Activated T-cell treated with anti-CD3 and anti-CD28 coated beads, Interleukin-2, amount 50 U/mL, for 4 hours (primary cell): Measurements from ENCODE around the gene NUTM2D. TPM values are rescaled to one million over a fixed set of nuclear protein-coding genes. Genes with fewer than 3 reads are reported as not detected.
A peak's percentile ranks its signal among the peaks of the same experiment; 100 is the strongest.
"Not testable (repeated sequence)": the region's sequence is repeated elsewhere in the genome, so short reads cannot be mapped to it uniquely, and the experiment has no call there.

ENCODE experiments used
- ATAC-seq, 2 donors: fragments of 200-7000 bp; cut with Tn5 transposase; one replicate each; pipeline ENCODE4 v1.10.0; 2021
- DNase-seq: peaks from one replicate; pipeline ENCODE4 v3.0.0-alpha.2; 2020
- H3K27me3 Mint-ChIP-seq: one replicate; pipeline ENCODE4 v1.8.0; 2021; ENCODE audit warnings: low read depth, mixed read lengths
- H3K36me3 Mint-ChIP-seq: one replicate; pipeline ENCODE4 v1.8.0; 2022; ENCODE audit warnings: mixed read lengths; ENCODE audit not compliant: insufficient read depth
- H3K4me1 Mint-ChIP-seq: one replicate; pipeline ENCODE4 v1.8.0; 2021; ENCODE audit warnings: low read depth, mixed read lengths
- H3K4me3 Mint-ChIP-seq: one replicate; pipeline ENCODE4 v1.8.0; 2021; ENCODE audit warnings: mild to moderate bottlenecking, moderate library complexity, mixed read lengths
- H3K9me3 Mint-ChIP-seq: one replicate; pipeline ENCODE4 v1.8.0; 2021; ENCODE audit warnings: mixed read lengths
- total RNA-seq, 3 donors: library from RNA; stranded (reverse); gene quantifications; one replicate each; pipeline ENCODE4 v1.2.1, GENCODE V29; 2021

The NUTM2D gene
- total RNA-seq, 3 donors from 2014 or later: 1.1 to 2.1 (median 1.4) TPM

DNA sequence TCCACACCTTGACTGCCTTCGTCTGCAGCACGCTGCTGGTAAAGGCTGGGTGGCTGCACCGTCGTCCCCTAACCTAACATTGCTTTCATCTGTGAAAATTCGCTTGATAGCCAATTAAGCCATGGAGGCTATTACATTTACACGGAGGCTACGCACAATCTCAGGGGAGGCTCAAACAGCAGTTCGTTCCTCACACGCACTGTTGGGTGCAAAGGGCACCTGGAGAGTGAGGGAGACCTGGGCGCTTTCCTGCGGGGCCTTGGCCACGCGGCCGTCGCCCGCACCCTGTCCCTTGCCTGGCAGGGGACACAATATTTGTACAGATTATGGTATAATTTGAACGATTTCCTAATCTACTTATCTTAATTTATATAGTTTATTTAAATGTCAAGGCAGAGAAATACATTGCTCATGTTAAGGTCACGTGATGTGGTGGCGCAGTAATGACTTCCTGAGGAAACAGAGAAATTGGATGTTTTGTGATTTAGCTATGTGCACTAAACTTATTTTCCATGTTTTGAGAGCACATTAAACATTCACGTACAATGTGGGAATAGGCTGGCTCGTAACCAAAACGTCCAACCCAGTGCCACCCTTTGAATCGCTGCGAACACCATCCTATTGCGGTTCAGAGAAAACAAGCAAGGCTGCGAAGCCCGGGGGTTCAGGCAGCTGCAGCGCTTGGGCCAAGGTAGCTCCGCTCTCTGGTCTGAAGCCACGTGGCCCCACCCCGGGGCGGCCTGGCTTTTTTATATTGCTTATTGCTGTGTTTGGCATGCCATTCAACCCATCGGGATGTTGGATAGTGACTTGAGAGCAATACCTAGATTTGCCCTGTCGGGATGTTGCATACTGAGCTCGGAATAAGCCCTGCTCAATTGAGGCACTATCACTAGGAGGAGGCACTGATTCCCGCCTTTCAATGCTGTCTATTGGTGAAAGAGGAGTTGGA, 50.2 kb downstream of the NUTM2D start:
- H3K36me3 Mint-ChIP-seq, ATAC-seq, DNase-seq, H3K27me3 Mint-ChIP-seq, H3K9me3 Mint-ChIP-seq, H3K4me1 Mint-ChIP-seq: not testable (repeated sequence)
- peak overlapping the region; percentile 47 for H3K4me3 Mint-ChIP-seq

- not testable (repeated sequence) for ATAC-seq, H3K4me3 Mint-ChIP-seq, DNase-seq, H3K4me1 Mint-ChIP-seq, H3K9me3 Mint-ChIP-seq, H3K36me3 Mint-ChIP-seq
- peaks cover 16% of the 10 kb centered on the region for H3K27me3 Mint-ChIP-seq
These were observed 56.4 kb downstream of the NUTM2D start for GRCh38 chr10:87413921-87414320.

Other genes starting within 250 kb of the NUTM2D start
- gene NUTM2A, start 132.3 kb upstream of the NUTM2D start, total RNA-seq: under 1 TPM in 2 of 3 donors, not detected in 1; 0.28 to 0.47 TPM
- gene MINPP1, start 147.1 kb downstream of the NUTM2D start, total RNA-seq: 10 to 100 TPM; 10.4 to 12.1 (median 11.6) TPM